Psoas muscle (tissue), 8 donors: Measurements from ENCODE around the gene C1orf122. TPM values are rescaled to one million over a fixed set of nuclear protein-coding genes. Genes with fewer than 3 reads are reported as not detected.
"Not testable (repeated sequence)": the region's sequence is repeated elsewhere in the genome, so short reads cannot be mapped to it uniquely, and the experiment has no call there.

Source experiments
- ATAC-seq, 4 donors: fragments of 200-7000 bp; cut with Tn5 transposase; one replicate each; pipeline ENCODE4 v1.9.1; 2020; ENCODE audit warnings: moderate library complexity in 3 of 4, mild to moderate bottlenecking in 2 of 4
- DNase-seq, 2 donors: peaks; one replicate each; pipeline ENCODE4 v3.0.0-alpha.2; 2020
- H3K27ac ChIP-seq: fragments of 200-600 bp; one replicate; pipeline ENCODE4 v1.8.0; 2022
- H3K27me3 ChIP-seq, 3 donors: fragments of 200-600 bp in 1 of 3; one replicate each; pipeline versions ENCODE4 v1.6.1 to v1.8.0; 2013 to 2022; ENCODE audit warnings: low read length in 2 of 3, mild to moderate bottlenecking in 2 of 3, moderate library complexity in 1 of 3; ENCODE audit not compliant: insufficient read depth in 3 of 3
- H3K36me3 ChIP-seq, 2 donors: fragments of 200-600 bp in 1 of 2; one replicate each; pipeline versions ENCODE4 v1.6.1 to v1.8.0; 2013 to 2022; ENCODE audit warnings: low read depth in 1 of 2, mild to moderate bottlenecking in 1 of 2, moderate library complexity in 1 of 2; ENCODE audit not compliant: insufficient read depth in 1 of 2
- H3K4me1 ChIP-seq: fragments of 200-600 bp; one replicate; pipeline ENCODE4 v1.8.0; 2022
- H3K4me3 ChIP-seq: fragments of 200-600 bp; one replicate; pipeline ENCODE4 v1.8.0; 2022; ENCODE audit warnings: mild to moderate bottlenecking
- H3K9me3 ChIP-seq: fragments of 200-600 bp; one replicate; pipeline ENCODE4 v1.8.0; 2022
- CTCF ChIP-seq: fragments of 200-600 bp; IDR thresholded peaks from one replicate; pipeline ENCODE4 v1.8.0; 2022; ENCODE audit warnings: antibody characterized with exemption
- WGBS, 3 donors: extraction: QIAGEN DNeasy Blood & Tissue Kit; methylation state at CpG; one replicate each; pipeline versions ENCODE4 v1.1.6 to v1.1.7; 2013; 5-methylcytosine and 5-hydroxymethylcytosine counted together
- intact Hi-C, 2 donors: fragments of 100-400 bp; cut with DNase I; formaldehyde crosslinking; loops; one replicate each; pipeline versions ENCODE4 v1.11.0 to v1.14.2; 2022
- polyA plus RNA-seq, 3 donors: library from polyadenylated mRNA; stranded (reverse); fragments of 200-250 nt; gene quantifications; one replicate each; pipeline ENCODE4 v1.2.3, GENCODE V29; 2013
- total RNA-seq, 4 donors: library from RNA; stranded (reverse); fragmentation: NEBNext Ultra II Directional in 2 of 4; extraction: Animal tissue kit (Norgen Biotek cat#: 25700) in 2 of 4; gene quantifications; one replicate each; pipeline versions ENCODE4 v1.2.1 to v1.2.4, GENCODE V29; 2021 to 2023
- donor health status: healthy with polysubstance abuse.
- donor health status: DM: no; HTN: no; CAD: no; lungs with moderate emphysema.
- donor health status: Bipolar disorder and iron deficiency.
- donor health status: healthy.
- donor health status: DM: yes; HTN: yes; CAD: no.
- donor health status: DM: no; HTN: no; CAD: no.
- donor health status: DM: no; HTN: no; CAD: no.
- donor health status: DM: yes; HTN: yes; CAD: no.

Gene C1orf122
- total and polyA plus RNA-seq, 7 donors, result 26.6 to 109 (median 32.1) TPM

- Histone ChIP-seq H3K27me3 (peaks cover 2 to 65% (median 25%) of the 10 kb centered on the region in 3 donors), H3K36me3 (no peaks in the 10 kb centered on the region), H3K4me1 (no peaks in the 10 kb centered on the region), H3K27ac (no peak overlapping the region), H3K4me3 (no peak overlapping the region), H3K9me3 (no peaks in the 10 kb centered on the region)
- DNase-seq (no peak), ATAC-seq (no peak)
- intact Hi-C loops, result no loop called here
- 10 to 24% (median 11%) methylated on average over 2 of the region's 2 CpGs for WGBS, 3 donors
- no peak for TF ChIP-seq CTCF
These were observed 40.1 kb upstream of the C1orf122 start for GRCh38 chr1:37767488-37767887.

GRCh38 chr1:37771440-37771839 is 36.1 kb upstream of the C1orf122 start:
- H3K4me1 ChIP-seq, DNase-seq, ATAC-seq, H3K36me3 ChIP-seq, H3K4me3 ChIP-seq, H3K9me3 ChIP-seq, H3K27ac ChIP-seq, intact Hi-C loops: not testable (repeated sequence)
- peaks cover 2 to 29% (median 2%) of the 10 kb centered on the region in 3 donors for H3K27me3 ChIP-seq

GRCh38 chr1:37776946-37777516 is 30.6 kb upstream of the C1orf122 start:
- intact Hi-C loops, result no loop called here
- Histone ChIP-seq H3K27me3 (no peaks in the 10 kb centered on the region), H3K27ac (no peak overlapping the region), H3K4me3 (no peak overlapping the region), H3K9me3 (no peaks in the 10 kb centered on the region), H3K36me3 (no peaks in the 10 kb centered on the region), H3K4me1 (no peaks in the 10 kb centered on the region)
- no peak for TF ChIP-seq CTCF
- ATAC-seq, result no peak
- DNase-seq, result no peak
- WGBS, 3 donors, result 72 to 75% (median 73%) methylated on average over 4 of the region's 4 CpGs

- TF ChIP-seq CTCF, result no peak
- H3K9me3 ChIP-seq, result no peaks in the 10 kb centered on the region
- no peak for DNase-seq
- H3K27me3 ChIP-seq, result peaks cover 0 to 9% (median 0%) of the 10 kb centered on the region in 3 donors
- intact Hi-C loops, result no loop called here
- no peak for ATAC-seq
- no peak overlapping the region for H3K4me3 ChIP-seq
- no peaks in the 10 kb centered on the region for H3K36me3 ChIP-seq
- H3K27ac ChIP-seq, result no peak overlapping the region
- no peaks in the 10 kb centered on the region for H3K4me1 ChIP-seq
- WGBS, 3 donors, result 76 to 92% (median 89%) methylated on average over 3 of the region's 3 CpGs
These were observed 28.9 kb upstream of the C1orf122 start for GRCh38 chr1:37778654-37779053.

GRCh38 chr1:37782491-37782890 is 25.1 kb upstream of the C1orf122 start:
- TF ChIP-seq CTCF, result no peak

More at GRCh38 chr1:37782491-37782890, 25.1 kb upstream of the C1orf122 start:
- Histone ChIP-seq H3K9me3 (no peaks in the 10 kb centered on the region), H3K4me3 (no peak overlapping the region), H3K27ac (no peak overlapping the region), H3K4me1 (no peaks in the 10 kb centered on the region), H3K36me3 (no peaks in the 10 kb centered on the region), H3K27me3 (peaks cover 0 to 23% (median 0%) of the 10 kb centered on the region in 3 donors)
- DNase-seq (no peak), ATAC-seq (no peak)
- WGBS, 3 donors, result 78 to 80% (median 79%) methylated on average over 17 of the region's 17 CpGs
- intact Hi-C loops, result no loop called here
